HCT116 (cell line): ENCODE results near the gene LAX1. TPM values are rescaled to one million over a fixed set of nuclear protein-coding genes. Genes with fewer than 3 reads are reported as not detected.

Experiments
- ATAC-seq: fragments of 200-7000 bp; cut with Tn5 transposase; 2 replicates; pipeline ENCODE4 v1.9.1; 2020; ENCODE audit warnings: mild to moderate bottlenecking, moderate library complexity
- BruUV-seq: library from RNA; stranded (reverse); fragments of 400-500 nt; replicated peaks from 2 replicates; lab custom pipeline; 2021; lab: Mats Ljungman, UMichigan
- CTCF ChIA-PET: fragments of 300-600 bp; sonication (Branson Sonifier 250); formaldehyde crosslinking; loops from one replicate; lab custom pipeline; 2021; ENCODE audit warnings: antibody characterized with exemption; lab: Charles Lee
- POLR2A ChIA-PET: fragments of 300-600, 350-600 bp; sonication (Branson Sonifier 250); formaldehyde crosslinking; loops from one replicate; lab custom pipeline; 2021; ENCODE audit warnings: antibody characterized with exemption; lab: Charles Lee
- RAD21 ChIA-PET, 2 experiments: fragments of 300-600 bp; sonication (Branson Sonifier 250); formaldehyde crosslinking; loops; one replicate each; lab custom pipeline; 2023; ENCODE audit warnings: low total read pairs in 2 of 2; ENCODE audit not compliant: uncharacterized antibody in 2 of 2, unreplicated experiment in 2 of 2, low non-redundant PET in 1 of 2; lab: Charles Lee
- DNase-seq: peaks from one replicate; pipeline ENCODE4 v3.0.0-alpha.2; 2010; ENCODE audit warnings: low read depth, low spot score
- H2AFZ ChIP-seq: fragments of 200-600 bp; shearing (Covaris generic), sonication (generic); 2 replicates; pipeline ENCODE4 v1.6.1; 2017; ENCODE audit warnings: low read depth, mixed run types, mixed read lengths, antibody characterized with exemption, low read length; ENCODE audit not compliant: poor library complexity, severe bottlenecking
- H3K27ac ChIP-seq: 2 replicates; pipeline ENCODE4 v1.5.1; 2012; ENCODE audit warnings: low read depth, low read length
- H3K27me3 ChIP-seq: fragments of 200-600 bp; sonication (generic); 2 replicates; pipeline ENCODE4 v1.6.1; 2016; ENCODE audit warnings: mixed run types, low read length, mixed read lengths; ENCODE audit not compliant: insufficient read depth
- H3K36me3 ChIP-seq, 2 experiments: fragments of 200-500 bp in 1 of 2; fragments of 200-600 bp in 1 of 2; sonication (Bioruptor generic) in 1 of 2; sonication (generic) in 1 of 2; 2 replicates each; pipeline versions ENCODE4 v1.5.1 to v1.6.1; 2014 to 2016; ENCODE audit warnings: low read length in 2 of 2, inconsistent platforms in 1 of 2, mixed read lengths in 1 of 2, mixed run types in 1 of 2; ENCODE audit not compliant: insufficient read depth in 2 of 2, control insufficient read depth in 1 of 2
- H3K4me1 ChIP-seq, 2 experiments: fragments of 200-600 bp in 1 of 2; sonication (generic) in 1 of 2; 2 replicates each; pipeline versions ENCODE4 v1.5.1 to v1.6.1; 2012 to 2017; ENCODE audit warnings: low read length in 2 of 2, inconsistent platforms in 1 of 2, mild to moderate bottlenecking in 1 of 2, mixed read lengths in 1 of 2, mixed run types in 1 of 2, moderate library complexity in 1 of 2; ENCODE audit not compliant: insufficient read depth in 2 of 2, control insufficient read depth in 1 of 2
- H3K4me2 ChIP-seq: fragments of 200-600 bp; sonication (generic); 2 replicates; pipeline ENCODE4 v1.6.1; 2017; ENCODE audit warnings: mixed run types, low read length, mixed read lengths
- H3K4me3 ChIP-seq, 2 experiments: fragments of 200-600 bp in 1 of 2; sonication (generic) in 1 of 2; replicated peaks in 1 of 2; 2 replicates each; pipeline ENCODE4 v1.5.1; 2011 to 2016; ENCODE audit warnings: low read length in 2 of 2, control low read depth in 1 of 2, low read depth in 1 of 2, mild to moderate bottlenecking in 1 of 2, mixed read lengths in 1 of 2, mixed run types in 1 of 2
- H3K79me2 ChIP-seq: fragments of 200-600 bp; sonication (generic); 2 replicates; pipeline ENCODE4 v1.6.1; 2017; ENCODE audit warnings: mild to moderate bottlenecking, mixed run types, low read length, moderate library complexity, mixed read lengths; ENCODE audit not compliant: insufficient read depth
- H3K9ac ChIP-seq: fragments of 200-600 bp; sonication (generic); 2 replicates; pipeline ENCODE4 v1.6.1; 2016; ENCODE audit warnings: low read length, mixed read lengths
- H3K9me2 ChIP-seq: fragments of 200-600 bp; sonication (generic), shearing (Covaris generic); 2 replicates; pipeline ENCODE4 v1.6.1; 2017; ENCODE audit warnings: mixed run types, mild to moderate bottlenecking, moderate library complexity; ENCODE audit not compliant: insufficient read depth
- H3K9me3 ChIP-seq, 2 experiments: fragments of 200-500 bp in 1 of 2; fragments of 200-600 bp in 1 of 2; sonication (Bioruptor generic) in 1 of 2; sonication (generic) in 1 of 2; 2 replicates each; pipeline ENCODE4 v1.6.1; 2014 to 2017; ENCODE audit warnings: low read length in 2 of 2, mixed read lengths in 2 of 2, inconsistent platforms in 1 of 2, low read depth in 1 of 2, mild to moderate bottlenecking in 1 of 2, mixed run types in 1 of 2, moderate library complexity in 1 of 2; ENCODE audit not compliant: control insufficient read depth in 1 of 2, insufficient read depth in 1 of 2
- H4K20me1 ChIP-seq: fragments of 200-600 bp; sonication (generic), shearing (Covaris generic); 2 replicates; pipeline ENCODE4 v1.6.1; 2017; ENCODE audit warnings: mixed run types, mild to moderate bottlenecking, moderate library complexity; ENCODE audit not compliant: insufficient read depth
- ATF3 ChIP-seq: IDR thresholded peaks from 2 replicates; pipeline ENCODE4 v1.6.1; 2012
- CBX3 ChIP-seq: IDR thresholded peaks from 2 replicates; pipeline ENCODE4 v1.6.1; 2012; ENCODE audit warnings: low read depth
- EGR1 ChIP-seq: IDR thresholded peaks from 2 replicates; pipeline ENCODE4 v1.6.1; 2012; ENCODE audit warnings: low read depth
- ELF1 ChIP-seq: IDR thresholded peaks from 2 replicates; pipeline ENCODE4 v1.6.1; 2012; ENCODE audit warnings: low read depth, borderline replicate concordance
- EZH2phosphoT487 ChIP-seq: fragments of 200-600 bp; IDR thresholded peaks from 2 replicates; pipeline ENCODE4 v1.6.1; 2018; ENCODE audit warnings: antibody characterized with exemption, borderline replicate concordance
- FOSL1 ChIP-seq: IDR thresholded peaks from 2 replicates; pipeline ENCODE4 v1.6.1; 2012; ENCODE audit warnings: low read depth
- MAX ChIP-seq: IDR thresholded peaks from 2 replicates; pipeline ENCODE4 v1.6.1; 2012
- POLR2A ChIP-seq: IDR thresholded peaks from 2 replicates; pipeline ENCODE4 v1.7.0; 2011; ENCODE audit warnings: borderline replicate concordance; ENCODE audit not compliant: insufficient read depth, insufficient read length; ENCODE audit errors: extremely low read depth
- SIN3A ChIP-seq: IDR thresholded peaks from 2 replicates; pipeline ENCODE4 v1.6.1; 2012; ENCODE audit warnings: low read depth
- SRF ChIP-seq: IDR thresholded peaks from 2 replicates; pipeline ENCODE4 v1.6.1; 2012; ENCODE audit warnings: low read depth
- TCF7L2 ChIP-seq: IDR thresholded peaks from 2 replicates; pipeline ENCODE4 v1.7.0; 2011; ENCODE audit warnings: borderline replicate concordance, inconsistent platforms; ENCODE audit not compliant: insufficient read depth, insufficient read length; ENCODE audit errors: extremely low read depth
- ZFX ChIP-seq: fragments of 450-650 bp; IDR thresholded peaks from 2 replicates; pipeline ENCODE4 v1.6.1; 2017
- intact Hi-C: fragments of 100-400 bp; cut with micrococcal nuclease; formaldehyde crosslinking; loops from 2 replicates; pipeline ENCODE4 v1.10.0; 2022
- total RNA-seq: library from RNA; stranded (reverse); gene quantifications from one replicate; pipeline ENCODE4 v1.2.1, GENCODE V29; 2021; ENCODE audit not compliant: unreplicated experiment
- TF ChIP-seq, protein P1 (sequence below), 3 experiments: fragments of 200-600 bp in 1 of 3; sonication (generic) in 1 of 3; IDR thresholded peaks in 2 of 3; conservative IDR thresholded peaks in 1 of 3; 2 replicates each; pipeline ENCODE4 v1.5.1; 2012 to 2017; ENCODE audit warnings: low read depth in 2 of 3, low read length in 2 of 3, antibody characterized with exemption in 1 of 3, borderline replicate concordance in 1 of 3, control low read depth in 1 of 3, mild to moderate bottlenecking in 1 of 3, mixed read lengths in 1 of 3, mixed run types in 1 of 3, moderate library complexity in 1 of 3; ENCODE audit not compliant: insufficient read depth in 1 of 3
- TF ChIP-seq, protein P2 (sequence below): IDR thresholded peaks from 2 replicates; pipeline ENCODE4 v1.6.1; 2012; ENCODE audit warnings: low read depth
- TF ChIP-seq, protein P3 (sequence below): IDR thresholded peaks from 2 replicates; pipeline ENCODE4 v1.6.1; 2011; ENCODE audit warnings: mild to moderate bottlenecking, low read length, moderate library complexity; ENCODE audit not compliant: insufficient replicate concordance; ENCODE audit errors: extremely low read depth

LAX1 gene
- total RNA-seq, 1 experiment from 2014 or later = 0.12 TPM

- ATAC-seq (no peak), DNase-seq (no peak)
- H3K4me3 ChIP-seq = no peak overlapping the region
- ChIA-PET CTCF (no interaction called here), RAD21 (no interaction called here), POLR2A (no interaction called here)
- no peaks in the 10 kb centered on the region for H3K79me2 ChIP-seq
- no peaks in the 10 kb centered on the region for H3K9me2 ChIP-seq
- H3K4me1 ChIP-seq = peaks cover 0 to 4% of the 10 kb centered on the region in 2 experiments; a peak in 1 of 4 replicates
- H3K36me3 ChIP-seq = no peaks in the 10 kb centered on the region
- H3K9ac ChIP-seq = no peak overlapping the region
- no peak overlapping the region for H3K4me2 ChIP-seq
- intact Hi-C loops = no loop called here
- no peak overlapping the region for H2AFZ ChIP-seq
- H3K27ac ChIP-seq = no peak overlapping the region
- BruUV-seq = no TSS peak
- no peaks in the 10 kb centered on the region for H3K9me3 ChIP-seq
- H4K20me1 ChIP-seq = no peaks in the 10 kb centered on the region
- no peaks in the 10 kb centered on the region for H3K27me3 ChIP-seq
- TF ChIP-seq FOSL1 = no peak
- TF ChIP-seq ATF3 = no peak
- no peak for TF ChIP-seq SIN3A
- TF ChIP-seq SRF = no peak
- no peak for TF ChIP-seq CBX3
- TF ChIP-seq ELF1 = no peak
- TF ChIP-seq, protein P1, sequence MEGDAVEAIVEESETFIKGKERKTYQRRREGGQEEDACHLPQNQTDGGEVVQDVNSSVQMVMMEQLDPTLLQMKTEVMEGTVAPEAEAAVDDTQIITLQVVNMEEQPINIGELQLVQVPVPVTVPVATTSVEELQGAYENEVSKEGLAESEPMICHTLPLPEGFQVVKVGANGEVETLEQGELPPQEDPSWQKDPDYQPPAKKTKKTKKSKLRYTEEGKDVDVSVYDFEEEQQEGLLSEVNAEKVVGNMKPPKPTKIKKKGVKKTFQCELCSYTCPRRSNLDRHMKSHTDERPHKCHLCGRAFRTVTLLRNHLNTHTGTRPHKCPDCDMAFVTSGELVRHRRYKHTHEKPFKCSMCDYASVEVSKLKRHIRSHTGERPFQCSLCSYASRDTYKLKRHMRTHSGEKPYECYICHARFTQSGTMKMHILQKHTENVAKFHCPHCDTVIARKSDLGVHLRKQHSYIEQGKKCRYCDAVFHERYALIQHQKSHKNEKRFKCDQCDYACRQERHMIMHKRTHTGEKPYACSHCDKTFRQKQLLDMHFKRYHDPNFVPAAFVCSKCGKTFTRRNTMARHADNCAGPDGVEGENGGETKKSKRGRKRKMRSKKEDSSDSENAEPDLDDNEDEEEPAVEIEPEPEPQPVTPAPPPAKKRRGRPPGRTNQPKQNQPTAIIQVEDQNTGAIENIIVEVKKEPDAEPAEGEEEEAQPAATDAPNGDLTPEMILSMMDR (IDR thresholded peaks at IDR 0.05 in 2 of 3, conservative IDR thresholded peaks at IDR 0.05 in 1 of 3; ENCODE audit: borderline replicate concordance in 1 of 3, insufficient read depth in 1 of 3, low read depth in 2 of 3, low read length in 2 of 3) = no peak
- TF ChIP-seq, protein P2, sequence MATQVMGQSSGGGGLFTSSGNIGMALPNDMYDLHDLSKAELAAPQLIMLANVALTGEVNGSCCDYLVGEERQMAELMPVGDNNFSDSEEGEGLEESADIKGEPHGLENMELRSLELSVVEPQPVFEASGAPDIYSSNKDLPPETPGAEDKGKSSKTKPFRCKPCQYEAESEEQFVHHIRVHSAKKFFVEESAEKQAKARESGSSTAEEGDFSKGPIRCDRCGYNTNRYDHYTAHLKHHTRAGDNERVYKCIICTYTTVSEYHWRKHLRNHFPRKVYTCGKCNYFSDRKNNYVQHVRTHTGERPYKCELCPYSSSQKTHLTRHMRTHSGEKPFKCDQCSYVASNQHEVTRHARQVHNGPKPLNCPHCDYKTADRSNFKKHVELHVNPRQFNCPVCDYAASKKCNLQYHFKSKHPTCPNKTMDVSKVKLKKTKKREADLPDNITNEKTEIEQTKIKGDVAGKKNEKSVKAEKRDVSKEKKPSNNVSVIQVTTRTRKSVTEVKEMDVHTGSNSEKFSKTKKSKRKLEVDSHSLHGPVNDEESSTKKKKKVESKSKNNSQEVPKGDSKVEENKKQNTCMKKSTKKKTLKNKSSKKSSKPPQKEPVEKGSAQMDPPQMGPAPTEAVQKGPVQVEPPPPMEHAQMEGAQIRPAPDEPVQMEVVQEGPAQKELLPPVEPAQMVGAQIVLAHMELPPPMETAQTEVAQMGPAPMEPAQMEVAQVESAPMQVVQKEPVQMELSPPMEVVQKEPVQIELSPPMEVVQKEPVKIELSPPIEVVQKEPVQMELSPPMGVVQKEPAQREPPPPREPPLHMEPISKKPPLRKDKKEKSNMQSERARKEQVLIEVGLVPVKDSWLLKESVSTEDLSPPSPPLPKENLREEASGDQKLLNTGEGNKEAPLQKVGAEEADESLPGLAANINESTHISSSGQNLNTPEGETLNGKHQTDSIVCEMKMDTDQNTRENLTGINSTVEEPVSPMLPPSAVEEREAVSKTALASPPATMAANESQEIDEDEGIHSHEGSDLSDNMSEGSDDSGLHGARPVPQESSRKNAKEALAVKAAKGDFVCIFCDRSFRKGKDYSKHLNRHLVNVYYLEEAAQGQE = no peak
- TF ChIP-seq MAX = no peak
- TF ChIP-seq EZH2phosphoT487 = no peak
- TF ChIP-seq EGR1 = no peak
- TF ChIP-seq, protein P3, sequence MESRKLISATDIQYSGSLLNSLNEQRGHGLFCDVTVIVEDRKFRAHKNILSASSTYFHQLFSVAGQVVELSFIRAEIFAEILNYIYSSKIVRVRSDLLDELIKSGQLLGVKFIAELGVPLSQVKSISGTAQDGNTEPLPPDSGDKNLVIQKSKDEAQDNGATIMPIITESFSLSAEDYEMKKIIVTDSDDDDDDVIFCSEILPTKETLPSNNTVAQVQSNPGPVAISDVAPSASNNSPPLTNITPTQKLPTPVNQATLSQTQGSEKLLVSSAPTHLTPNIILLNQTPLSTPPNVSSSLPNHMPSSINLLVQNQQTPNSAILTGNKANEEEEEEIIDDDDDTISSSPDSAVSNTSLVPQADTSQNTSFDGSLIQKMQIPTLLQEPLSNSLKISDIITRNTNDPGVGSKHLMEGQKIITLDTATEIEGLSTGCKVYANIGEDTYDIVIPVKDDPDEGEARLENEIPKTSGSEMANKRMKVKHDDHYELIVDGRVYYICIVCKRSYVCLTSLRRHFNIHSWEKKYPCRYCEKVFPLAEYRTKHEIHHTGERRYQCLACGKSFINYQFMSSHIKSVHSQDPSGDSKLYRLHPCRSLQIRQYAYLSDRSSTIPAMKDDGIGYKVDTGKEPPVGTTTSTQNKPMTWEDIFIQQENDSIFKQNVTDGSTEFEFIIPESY = no peak
- TF ChIP-seq POLR2A = no peak
- TF ChIP-seq TCF7L2 = no peak
- no peak for TF ChIP-seq ZFX
Observed at GRCh38 chr1:203763505-203763904, 1.5 kb upstream of the LAX1 start.
